Measurements from ENCODE around the gene TPK1.

- TF ChIP-seq ZNF561 (tag by site-specific recombination; IDR thresholded peaks at IDR 0.05; ENCODE audit: borderline replicate concordance) (no peak), CTCF (tag by site-specific recombination; IDR thresholded peaks at IDR 0.05) (no peak), TRIM28 (IDR thresholded peaks at IDR 0.05; ENCODE audit: borderline replicate concordance, low read length) (no peak), ZNF501 (tag by site-specific recombination; IDR thresholded peaks at IDR 0.05) (no peak), ZNF549 (tag by site-specific recombination; IDR thresholded peaks at IDR 0.05) (no peak), ATF2 (tag by site-specific recombination; IDR thresholded peaks at IDR 0.05; ENCODE audit: low read depth) (no peak), KLF1 (tag by site-specific recombination; IDR thresholded peaks at IDR 0.05) (no peak), ZNF138 (tag by site-specific recombination; IDR thresholded peaks at IDR 0.05; ENCODE audit: borderline replicate concordance) (no peak)
Measured at GRCh38 chr7:144632724-144633123, 203.1 kb downstream of the TPK1 start.

Measured in HEK293 (cell line).